ENCODE data around the gene PTP4A2.

The PTP4A2 gene

DNA sequence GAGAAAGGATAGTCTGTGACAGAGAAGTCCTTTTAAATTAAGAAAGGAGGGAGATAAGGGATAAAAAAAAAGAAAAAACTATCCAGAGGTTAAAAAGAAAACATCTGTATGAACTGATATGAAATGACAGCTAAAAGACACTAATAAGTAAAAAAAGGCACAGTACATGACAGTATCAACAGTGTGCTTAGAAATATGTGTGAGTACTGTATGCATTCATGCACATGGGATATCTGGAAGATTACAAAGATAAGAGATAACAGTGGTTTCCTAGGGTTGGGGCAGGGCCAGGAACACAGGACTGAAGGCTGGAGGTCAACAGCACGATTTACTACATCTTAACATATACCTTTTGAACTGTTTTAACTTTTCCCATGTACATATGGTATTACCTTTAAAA lies 13.3 kb downstream of the PTP4A2 start:
- Histone ChIP-seq H3K27ac (ENCODE audit: low read depth, low read length) (peak overlapping the region; percentile 5), H3K9me3 (ENCODE audit: control insufficient read depth in 5 of 5, low read length in 5 of 5) (no peaks in the 10 kb centered on the region), H3K4me1 (ENCODE audit: control insufficient read depth in 5 of 5, insufficient read depth in 5 of 5, low read length in 5 of 5) (peaks cover 4 to 68% (median 63%) of the 10 kb centered on the region in 5 donors), H3K27me3 (ENCODE audit: control insufficient read depth in 5 of 5, insufficient read depth in 4 of 5, low read length in 5 of 5) (no peaks in the 10 kb centered on the region), H3K4me3 (ENCODE audit: low read depth in 1 of 5, low read length in 5 of 5) (no peak overlapping the region), H3K9ac (ENCODE audit: low read length in 5 of 5) (peak overlapping the region in 1 of 5 donors; percentile 19), H3K36me3 (ENCODE audit: control insufficient read depth in 5 of 5, insufficient read depth in 5 of 5, low read length in 5 of 5) (no peaks in the 10 kb centered on the region)

DNA sequence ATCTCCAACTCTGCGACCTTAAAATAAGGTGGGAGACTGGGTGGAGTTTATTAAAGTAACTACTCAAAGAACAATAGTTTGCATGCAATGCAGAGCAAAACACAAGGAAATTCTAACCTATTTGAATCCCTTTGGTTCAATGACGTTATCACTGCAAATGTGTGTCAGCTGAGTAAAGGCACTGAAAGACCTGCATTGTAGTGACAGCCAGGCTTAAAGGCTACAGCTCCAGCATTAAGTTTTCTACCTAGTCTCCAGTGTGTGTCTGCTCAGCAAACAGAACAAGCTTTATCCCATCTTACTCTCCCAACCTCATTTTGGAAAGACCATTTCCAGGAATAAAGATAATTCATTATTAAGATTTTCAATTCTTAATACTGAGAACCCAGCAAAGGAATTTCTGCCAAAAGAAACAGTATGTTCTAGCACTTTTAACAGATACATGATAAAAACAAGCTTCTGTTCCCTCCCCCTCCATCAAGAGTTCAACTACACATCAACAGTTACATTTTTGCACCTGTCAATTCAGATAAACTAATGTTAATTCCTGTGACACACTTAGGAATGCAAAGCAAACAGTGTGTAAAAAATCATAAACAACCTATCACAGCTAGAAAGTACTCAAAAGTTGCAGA lies 14.2 kb downstream of the PTP4A2 start:
- no peaks in the 10 kb centered on the region for H3K36me3 ChIP-seq (ENCODE audit: control insufficient read depth in 5 of 5, insufficient read depth in 5 of 5, low read length in 5 of 5)
- H3K4me3 ChIP-seq (ENCODE audit: low read depth in 1 of 5, low read length in 5 of 5) = no peak overlapping the region
- peaks cover 4 to 66% (median 55%) of the 10 kb centered on the region in 5 donors for H3K4me1 ChIP-seq (ENCODE audit: control insufficient read depth in 5 of 5, insufficient read depth in 5 of 5, low read length in 5 of 5)
- no peaks in the 10 kb centered on the region for H3K27me3 ChIP-seq (ENCODE audit: control insufficient read depth in 5 of 5, insufficient read depth in 4 of 5, low read length in 5 of 5)
- peak overlapping the region in 2 of 5 donors; percentile 12 to 19 for H3K9ac ChIP-seq (ENCODE audit: low read length in 5 of 5)
- H3K9me3 ChIP-seq (ENCODE audit: control insufficient read depth in 5 of 5, low read length in 5 of 5) = no peaks in the 10 kb centered on the region
- peak overlapping the region; percentile 5 for H3K27ac ChIP-seq (ENCODE audit: low read depth, low read length)

GRCh38 chr1:31920956-31921355 lies 17.2 kb downstream of the PTP4A2 start:
- peak overlapping the region in 1 of 5 donors; percentile 63 for H3K9ac ChIP-seq (ENCODE audit: low read length in 5 of 5)
- no peaks in the 10 kb centered on the region for H3K27me3 ChIP-seq (ENCODE audit: control insufficient read depth in 5 of 5, insufficient read depth in 4 of 5, low read length in 5 of 5)
- peaks cover 2 to 47% (median 34%) of the 10 kb centered on the region in 5 donors for H3K4me1 ChIP-seq (ENCODE audit: control insufficient read depth in 5 of 5, insufficient read depth in 5 of 5, low read length in 5 of 5)
- no peak overlapping the region for H3K4me3 ChIP-seq (ENCODE audit: low read depth in 1 of 5, low read length in 5 of 5)
- H3K27ac ChIP-seq (ENCODE audit: low read depth, low read length) = peak overlapping the region; percentile 56
- H3K36me3 ChIP-seq (ENCODE audit: control insufficient read depth in 5 of 5, insufficient read depth in 5 of 5, low read length in 5 of 5) = peaks cover 3 to 13% (median 11%) of the 10 kb centered on the region in 5 donors
- H3K9me3 ChIP-seq (ENCODE audit: control insufficient read depth in 5 of 5, low read length in 5 of 5) = no peaks in the 10 kb centered on the region

DNA sequence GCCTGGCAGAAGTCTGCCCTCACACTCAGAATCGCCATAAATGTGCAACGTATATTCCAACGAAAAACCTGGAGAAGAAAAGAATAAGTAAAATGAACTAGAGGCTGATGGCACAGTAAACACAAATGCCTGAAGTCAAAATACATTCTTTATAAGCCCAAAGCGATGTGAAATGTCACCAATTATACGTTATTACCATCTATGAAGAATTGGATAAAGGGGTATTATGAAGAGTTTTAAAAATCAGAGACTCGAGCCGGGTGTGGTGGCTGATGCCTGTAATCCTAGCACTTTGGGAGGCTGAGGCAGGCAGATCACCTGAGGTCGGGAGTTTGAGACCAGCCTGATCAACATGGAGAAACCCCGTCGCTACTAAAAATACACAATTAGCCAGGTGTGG lies 18.6 kb downstream of the PTP4A2 start:
- H3K9ac ChIP-seq (ENCODE audit: low read length in 5 of 5) = no peak overlapping the region
- no peaks in the 10 kb centered on the region for H3K27me3 ChIP-seq (ENCODE audit: control insufficient read depth in 5 of 5, insufficient read depth in 4 of 5, low read length in 5 of 5)
- peaks cover 5 to 26% (median 15%) of the 10 kb centered on the region in 5 donors for H3K36me3 ChIP-seq (ENCODE audit: control insufficient read depth in 5 of 5, insufficient read depth in 5 of 5, low read length in 5 of 5)
- no peaks in the 10 kb centered on the region for H3K9me3 ChIP-seq (ENCODE audit: control insufficient read depth in 5 of 5, low read length in 5 of 5)
- no peak overlapping the region for H3K4me3 ChIP-seq (ENCODE audit: low read depth in 1 of 5, low read length in 5 of 5)
- H3K27ac ChIP-seq (ENCODE audit: low read depth, low read length) = no peak overlapping the region
- peaks cover 2 to 35% (median 27%) of the 10 kb centered on the region in 5 donors for H3K4me1 ChIP-seq (ENCODE audit: control insufficient read depth in 5 of 5, insufficient read depth in 5 of 5, low read length in 5 of 5)

GRCh38 chr1:31915438-31915837 lies 22.7 kb downstream of the PTP4A2 start:
- Histone ChIP-seq H3K4me1 (ENCODE audit: control insufficient read depth in 5 of 5, insufficient read depth in 5 of 5, low read length in 5 of 5) (peaks cover 0 to 17% (median 5%) of the 10 kb centered on the region in 5 donors), H3K27me3 (ENCODE audit: control insufficient read depth in 5 of 5, insufficient read depth in 4 of 5, low read length in 5 of 5) (no peaks in the 10 kb centered on the region), H3K4me3 (ENCODE audit: low read depth in 1 of 5, low read length in 5 of 5) (no peak overlapping the region), H3K9ac (ENCODE audit: low read length in 5 of 5) (no peak overlapping the region), H3K9me3 (ENCODE audit: control insufficient read depth in 5 of 5, low read length in 5 of 5) (no peaks in the 10 kb centered on the region), H3K36me3 (ENCODE audit: control insufficient read depth in 5 of 5, insufficient read depth in 5 of 5, low read length in 5 of 5) (peaks cover 13 to 47% (median 31%) of the 10 kb centered on the region in 5 donors), H3K27ac (ENCODE audit: low read depth, low read length) (no peak overlapping the region)

DNA sequence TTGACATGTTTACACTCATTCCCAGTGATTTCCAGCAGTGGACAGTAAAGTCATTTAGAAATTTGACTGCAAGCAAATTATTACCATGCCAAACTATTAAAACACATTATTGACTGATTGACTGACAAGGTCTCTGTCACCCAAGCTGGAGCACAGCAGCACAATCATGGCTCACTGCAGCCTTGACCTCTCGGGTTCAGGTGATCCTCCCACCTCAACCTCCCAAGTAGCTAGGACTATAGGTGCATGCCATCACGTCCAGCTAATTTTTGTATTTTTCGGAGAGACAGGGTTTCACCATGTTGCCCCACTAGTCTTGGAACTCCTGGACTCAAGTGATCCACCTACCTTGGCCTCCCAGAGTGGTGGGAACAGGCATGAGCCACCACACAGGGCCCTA lies 24.2 kb downstream of the PTP4A2 start:
- Histone ChIP-seq H3K9ac (ENCODE audit: low read length in 5 of 5) (no peak overlapping the region), H3K27ac (ENCODE audit: low read depth, low read length) (no peak overlapping the region), H3K4me1 (ENCODE audit: control insufficient read depth in 5 of 5, insufficient read depth in 5 of 5, low read length in 5 of 5) (peaks cover 0 to 21% (median 5%) of the 10 kb centered on the region in 5 donors), H3K4me3 (ENCODE audit: low read depth in 1 of 5, low read length in 5 of 5) (no peak overlapping the region), H3K27me3 (ENCODE audit: control insufficient read depth in 5 of 5, insufficient read depth in 4 of 5, low read length in 5 of 5) (no peaks in the 10 kb centered on the region), H3K9me3 (ENCODE audit: control insufficient read depth in 5 of 5, low read length in 5 of 5) (no peaks in the 10 kb centered on the region), H3K36me3 (ENCODE audit: control insufficient read depth in 5 of 5, insufficient read depth in 5 of 5, low read length in 5 of 5) (peaks cover 19 to 59% (median 41%) of the 10 kb centered on the region in 5 donors)

DNA sequence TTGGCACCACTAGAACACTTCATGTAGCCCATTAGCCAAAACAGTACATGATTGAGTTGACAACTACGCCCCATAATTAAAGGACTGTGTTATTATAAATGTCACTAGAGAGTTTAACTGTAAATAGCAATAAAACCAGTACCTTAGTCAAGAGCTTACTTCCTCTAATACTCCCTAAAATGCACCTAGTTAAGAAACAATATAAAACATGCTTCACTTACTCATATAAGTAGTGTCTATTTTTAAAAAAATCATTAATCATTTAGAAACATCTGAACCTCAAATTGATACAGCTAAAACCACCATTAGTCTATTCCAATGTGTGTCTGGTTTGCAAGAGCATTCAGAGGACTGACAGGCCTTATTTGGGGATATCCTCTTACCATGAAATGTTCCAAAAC lies 25.3 kb downstream of the PTP4A2 start:
- Histone ChIP-seq H3K27ac (ENCODE audit: low read depth, low read length) (peak overlapping the region; percentile 57), H3K9ac (ENCODE audit: low read length in 5 of 5) (no peak overlapping the region), H3K36me3 (ENCODE audit: control insufficient read depth in 5 of 5, insufficient read depth in 5 of 5, low read length in 5 of 5) (peaks cover 20 to 58% (median 40%) of the 10 kb centered on the region in 5 donors), H3K9me3 (ENCODE audit: control insufficient read depth in 5 of 5, low read length in 5 of 5) (no peaks in the 10 kb centered on the region), H3K27me3 (ENCODE audit: control insufficient read depth in 5 of 5, insufficient read depth in 4 of 5, low read length in 5 of 5) (no peaks in the 10 kb centered on the region), H3K4me1 (ENCODE audit: control insufficient read depth in 5 of 5, insufficient read depth in 5 of 5, low read length in 5 of 5) (peaks cover 0 to 26% (median 3%) of the 10 kb centered on the region in 5 donors), H3K4me3 (ENCODE audit: low read depth in 1 of 5, low read length in 5 of 5) (no peak overlapping the region)

GRCh38 chr1:31911994-31912780 lies 26.0 kb downstream of the PTP4A2 start:
- Histone ChIP-seq H3K4me3 (ENCODE audit: low read depth in 1 of 5, low read length in 5 of 5) (no peak overlapping the region), H3K36me3 (ENCODE audit: control insufficient read depth in 5 of 5, insufficient read depth in 5 of 5, low read length in 5 of 5) (peaks cover 25 to 60% (median 46%) of the 10 kb centered on the region in 5 donors), H3K4me1 (ENCODE audit: control insufficient read depth in 5 of 5, insufficient read depth in 5 of 5, low read length in 5 of 5) (peaks cover 0 to 30% (median 3%) of the 10 kb centered on the region in 5 donors), H3K9me3 (ENCODE audit: control insufficient read depth in 5 of 5, low read length in 5 of 5) (no peaks in the 10 kb centered on the region), H3K27me3 (ENCODE audit: control insufficient read depth in 5 of 5, insufficient read depth in 4 of 5, low read length in 5 of 5) (no peaks in the 10 kb centered on the region), H3K27ac (ENCODE audit: low read depth, low read length) (peak overlapping the region; percentile 57), H3K9ac (ENCODE audit: low read length in 5 of 5) (no peak overlapping the region)

GRCh38 chr1:31910933-31911332 lies 27.2 kb downstream of the PTP4A2 start:
- H3K9ac ChIP-seq (ENCODE audit: low read length in 5 of 5) = no peak overlapping the region
- H3K36me3 ChIP-seq (ENCODE audit: control insufficient read depth in 5 of 5, insufficient read depth in 5 of 5, low read length in 5 of 5) = peaks cover 32 to 72% (median 52%) of the 10 kb centered on the region in 5 donors
- peaks cover 0 to 32% (median 3%) of the 10 kb centered on the region in 5 donors for H3K4me1 ChIP-seq (ENCODE audit: control insufficient read depth in 5 of 5, insufficient read depth in 5 of 5, low read length in 5 of 5)
- no peaks in the 10 kb centered on the region for H3K27me3 ChIP-seq (ENCODE audit: control insufficient read depth in 5 of 5, insufficient read depth in 4 of 5, low read length in 5 of 5)
- H3K27ac ChIP-seq (ENCODE audit: low read depth, low read length) = peak overlapping the region; percentile 47
- H3K4me3 ChIP-seq (ENCODE audit: low read depth in 1 of 5, low read length in 5 of 5) = no peak overlapping the region
- no peaks in the 10 kb centered on the region for H3K9me3 ChIP-seq (ENCODE audit: control insufficient read depth in 5 of 5, low read length in 5 of 5)

DNA sequence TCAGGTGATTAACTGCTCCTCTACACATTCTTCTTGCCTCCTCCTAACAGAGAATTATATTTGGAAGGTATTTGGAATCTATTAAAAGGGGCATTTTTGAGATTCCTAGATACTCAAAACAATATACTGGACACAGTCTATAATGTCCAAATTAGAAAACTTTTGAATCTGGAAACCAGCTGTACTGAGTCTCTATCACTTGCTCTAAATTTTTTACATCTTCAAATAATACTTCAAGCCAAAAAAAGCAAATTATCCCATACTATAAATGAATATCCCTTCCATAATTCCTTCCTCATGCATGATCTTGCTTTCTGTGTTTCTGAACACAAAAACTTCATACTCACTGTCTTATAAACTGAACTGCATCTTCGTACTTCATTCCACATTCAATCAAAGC lies 28.5 kb downstream of the PTP4A2 start:
- Histone ChIP-seq H3K27ac (ENCODE audit: low read depth, low read length) (no peak overlapping the region), H3K27me3 (ENCODE audit: control insufficient read depth in 5 of 5, insufficient read depth in 4 of 5, low read length in 5 of 5) (no peaks in the 10 kb centered on the region), H3K4me1 (ENCODE audit: control insufficient read depth in 5 of 5, insufficient read depth in 5 of 5, low read length in 5 of 5) (peaks cover 0 to 35% (median 4%) of the 10 kb centered on the region in 5 donors), H3K9ac (ENCODE audit: low read length in 5 of 5) (no peak overlapping the region), H3K9me3 (ENCODE audit: control insufficient read depth in 5 of 5, low read length in 5 of 5) (no peaks in the 10 kb centered on the region), H3K36me3 (ENCODE audit: control insufficient read depth in 5 of 5, insufficient read depth in 5 of 5, low read length in 5 of 5) (peaks cover 33 to 71% (median 57%) of the 10 kb centered on the region in 5 donors), H3K4me3 (ENCODE audit: low read depth in 1 of 5, low read length in 5 of 5) (no peak overlapping the region)
